ENCODE data around the gene PROK1. TPM values are rescaled to one million over a fixed set of nuclear protein-coding genes. Genes with fewer than 3 reads are reported as not detected.
"Not testable (repeated sequence)": the region's sequence is repeated elsewhere in the genome, so short reads cannot be mapped to it uniquely, and the experiment has no call there.

Gene PROK1, protein sequence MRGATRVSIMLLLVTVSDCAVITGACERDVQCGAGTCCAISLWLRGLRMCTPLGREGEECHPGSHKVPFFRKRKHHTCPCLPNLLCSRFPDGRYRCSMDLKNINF
- 1 to 10 TPM in 2 of 3 donors, under 1 TPM in 1; 0.06 to 5.1 (median 2.7) TPM for polyA plus RNA-seq

DNA sequence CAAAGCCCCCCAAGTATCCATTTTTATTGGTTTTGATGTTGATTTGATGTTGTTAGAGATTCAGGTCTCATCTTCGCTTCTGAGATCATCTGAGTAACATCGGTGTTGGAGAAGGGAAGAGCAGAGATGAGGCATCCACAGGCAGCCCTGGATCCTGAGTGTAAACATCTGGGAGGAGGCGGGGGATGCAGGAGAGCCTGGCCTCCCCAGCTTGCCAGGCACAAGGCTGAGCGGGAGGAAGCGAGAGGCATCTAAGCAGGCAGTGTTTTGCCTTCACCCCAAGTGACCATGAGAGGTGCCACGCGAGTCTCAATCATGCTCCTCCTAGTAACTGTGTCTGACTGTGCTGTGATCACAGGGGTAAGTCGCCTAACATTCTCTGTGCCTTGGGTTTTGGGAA lies at the start of gene PROK1:
Gene PROK1 (plus strand): TSS at position 221 of the 400 bp plus-strand sequence. CDS start 68 bp downstream, at position 289.
- WGBS, 3 donors, result 60 to 72% (median 62%) methylated on average over 8 of the region's 8 CpGs
- H3K27ac ChIP-seq (ENCODE audit: low read depth, low read length), result no peak within 1 kb of the TSS

DNA sequence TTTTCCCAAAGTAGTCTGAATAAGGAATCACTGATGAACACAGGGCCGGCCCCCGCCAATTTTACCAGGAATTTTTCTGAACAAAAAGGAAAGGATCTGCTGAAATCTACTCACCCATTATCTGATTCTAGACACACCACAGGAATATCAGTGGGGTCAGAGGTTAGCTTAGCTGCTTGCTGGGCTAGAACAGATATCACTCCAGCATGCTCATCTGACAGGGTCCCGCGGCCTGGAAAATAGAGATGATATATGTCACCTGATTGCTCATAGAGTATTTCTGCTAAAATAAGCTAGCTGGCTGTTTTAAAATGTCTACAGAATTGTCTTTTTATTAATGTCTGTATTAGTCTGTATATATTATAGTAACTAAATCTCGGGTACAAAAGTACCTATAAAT lies 47.1 kb upstream of the PROK1 start:
- 91 to 95% (median 94%) methylated on average over 5 of the region's 5 CpGs for WGBS, 3 donors
- H3K27ac ChIP-seq (ENCODE audit: low read depth, low read length), result no peak overlapping the region

DNA sequence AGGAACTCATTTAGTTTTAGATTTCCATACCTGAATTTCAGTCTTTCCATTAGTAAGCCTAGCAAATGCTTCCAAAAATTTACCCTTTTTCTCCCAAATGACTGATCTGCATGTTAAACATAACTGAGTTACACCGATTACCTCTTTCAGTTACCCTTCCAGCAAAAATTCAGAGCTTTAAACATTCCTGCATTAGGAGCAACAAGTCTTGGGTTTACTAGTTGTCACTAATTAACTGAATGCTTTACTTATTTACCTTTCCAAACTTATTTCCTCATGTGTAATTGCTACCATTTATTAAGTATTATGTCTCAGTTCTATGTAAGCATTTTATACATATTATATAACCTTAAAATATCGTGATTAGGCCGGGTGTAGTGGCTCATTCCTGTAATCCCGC lies 46.5 kb upstream of the PROK1 start:
- 79 to 94% (median 92%) methylated on average over 4 of the region's 4 CpGs for WGBS, 3 donors

DNA sequence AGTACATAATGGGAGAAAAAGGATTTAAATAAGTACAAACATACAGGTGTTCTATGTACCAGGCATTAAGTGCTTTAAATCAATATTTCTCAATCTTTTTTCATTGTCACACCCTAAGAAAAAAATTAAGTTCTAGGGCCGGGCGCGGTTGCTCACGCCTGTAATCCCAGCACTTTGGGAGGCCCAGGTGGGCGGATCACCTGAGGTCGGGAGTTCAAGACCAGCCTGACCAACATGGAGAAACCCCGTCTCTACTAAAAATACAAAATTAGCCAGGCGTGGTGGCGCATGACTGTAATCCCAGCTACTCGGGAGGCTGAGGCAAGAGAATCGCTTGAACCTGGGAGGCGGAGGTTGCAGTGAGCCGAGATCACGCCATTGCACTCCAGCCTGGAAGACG lies 44.5 kb upstream of the PROK1 start:
- 68 to 76% (median 70%) methylated on average over 15 of the region's 15 CpGs for WGBS, 3 donors

More for the DNA sequence above, 46.5 kb upstream of the PROK1 start:
- H3K27ac ChIP-seq (ENCODE audit: low read depth, low read length), result no peak overlapping the region

DNA sequence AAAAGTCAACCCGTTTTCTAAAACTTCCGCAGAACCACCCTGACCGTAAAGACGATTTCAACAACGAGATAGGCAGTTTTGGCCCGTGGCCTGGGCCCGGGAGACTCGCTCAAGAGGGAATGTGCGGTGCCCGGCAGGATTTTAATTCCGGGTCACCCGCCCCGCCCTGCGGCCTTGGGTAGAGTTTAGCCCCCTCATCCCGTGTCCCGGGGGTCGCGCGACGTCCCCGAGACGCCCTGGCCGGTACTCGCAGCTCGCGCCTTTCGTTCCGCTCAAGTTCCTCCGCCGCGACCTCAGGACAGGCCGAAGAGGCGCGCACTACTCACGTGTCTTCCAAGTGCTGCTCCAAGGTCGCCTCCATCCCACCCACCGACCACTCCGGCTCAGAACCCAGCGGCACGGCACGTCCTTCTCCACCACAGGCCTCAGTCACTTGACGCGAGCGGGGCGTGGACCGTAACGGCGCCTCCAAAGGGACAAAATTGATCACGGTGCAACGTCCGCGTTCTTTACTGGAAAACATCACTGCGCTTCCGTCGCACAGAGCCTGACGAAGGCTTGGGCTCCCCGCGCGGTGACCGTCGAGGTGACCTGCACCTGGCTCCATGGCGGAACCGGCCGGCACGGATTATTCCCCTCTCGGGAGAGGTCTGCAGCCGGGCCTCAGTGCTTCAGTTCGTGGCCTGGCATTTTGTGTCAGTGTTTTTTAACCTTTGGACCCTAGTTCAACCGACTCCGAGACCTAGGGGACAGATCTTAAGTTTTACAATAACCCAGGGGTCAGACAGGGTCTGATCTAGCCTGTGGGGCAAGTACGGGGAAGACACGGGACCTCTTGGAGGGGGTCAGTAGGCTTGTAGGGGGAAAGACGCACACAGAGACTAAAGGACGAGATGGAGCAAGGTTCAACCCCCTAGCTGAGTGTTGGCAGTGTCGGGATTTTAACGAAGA lies 43.4 kb upstream of the PROK1 start, which contains the start of gene LAMTOR5:
Gene LAMTOR5 (minus strand): TSS at position 435 of the 951 bp plus-strand sequence. CDS start 74 bp downstream, at position 361.
- WGBS, 3 donors, result 0% methylated on average over 76 of the region's 76 CpGs
- H3K27ac ChIP-seq (ENCODE audit: low read depth, low read length), result peak within 1 kb of the TSS; percentile 1

More for the DNA sequence above, 44.5 kb upstream of the PROK1 start:
- H3K27ac ChIP-seq (ENCODE audit: low read depth, low read length), result not testable (repeated sequence)

DNA sequence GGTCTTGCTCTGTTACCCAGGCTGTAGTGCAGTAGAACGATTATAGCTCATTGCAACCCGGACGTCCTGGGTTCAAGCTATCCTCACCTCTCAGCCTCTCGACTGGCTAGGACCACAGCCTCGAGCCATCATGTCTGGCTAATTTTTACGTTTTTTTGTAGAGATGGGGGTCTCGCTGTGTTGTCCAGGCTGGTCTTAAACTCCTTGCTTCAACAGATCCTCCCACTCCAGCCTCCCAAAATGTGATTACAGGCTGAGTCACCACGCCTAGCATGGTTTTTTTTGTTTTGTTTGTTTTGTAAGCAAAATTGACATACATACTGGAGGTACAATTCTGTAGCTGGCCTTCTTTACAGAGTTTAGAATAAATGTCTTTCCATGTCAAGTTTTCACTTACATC lies 42.5 kb upstream of the PROK1 start:
- WGBS, 3 donors, result 85 to 87% (median 86%) methylated on average over 8 of the region's 8 CpGs
- H3K27ac ChIP-seq (ENCODE audit: low read depth, low read length), result no peak overlapping the region

DNA sequence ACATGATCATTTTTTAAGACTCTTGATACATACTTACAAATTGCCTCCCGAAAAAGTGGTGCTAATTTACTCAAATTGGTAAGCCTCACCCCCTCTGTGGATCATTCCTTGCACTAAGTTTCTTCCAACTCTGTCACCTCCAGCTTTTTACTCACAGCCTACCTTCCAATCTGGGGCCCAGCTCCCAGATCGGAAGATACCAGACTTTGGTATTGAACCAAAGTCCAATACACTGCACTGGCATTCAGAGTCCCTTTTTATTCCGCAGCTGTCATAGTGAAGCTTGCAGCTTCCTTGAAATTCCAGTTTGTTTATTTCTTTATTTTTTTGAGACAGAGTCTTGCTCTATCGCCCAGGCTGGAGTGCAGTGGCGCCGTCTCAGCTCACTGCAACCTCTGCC lies 41.6 kb upstream of the PROK1 start:
- WGBS, 3 donors, result 95 to 98% (median 97%) methylated on average over 6 of the region's 6 CpGs

DNA sequence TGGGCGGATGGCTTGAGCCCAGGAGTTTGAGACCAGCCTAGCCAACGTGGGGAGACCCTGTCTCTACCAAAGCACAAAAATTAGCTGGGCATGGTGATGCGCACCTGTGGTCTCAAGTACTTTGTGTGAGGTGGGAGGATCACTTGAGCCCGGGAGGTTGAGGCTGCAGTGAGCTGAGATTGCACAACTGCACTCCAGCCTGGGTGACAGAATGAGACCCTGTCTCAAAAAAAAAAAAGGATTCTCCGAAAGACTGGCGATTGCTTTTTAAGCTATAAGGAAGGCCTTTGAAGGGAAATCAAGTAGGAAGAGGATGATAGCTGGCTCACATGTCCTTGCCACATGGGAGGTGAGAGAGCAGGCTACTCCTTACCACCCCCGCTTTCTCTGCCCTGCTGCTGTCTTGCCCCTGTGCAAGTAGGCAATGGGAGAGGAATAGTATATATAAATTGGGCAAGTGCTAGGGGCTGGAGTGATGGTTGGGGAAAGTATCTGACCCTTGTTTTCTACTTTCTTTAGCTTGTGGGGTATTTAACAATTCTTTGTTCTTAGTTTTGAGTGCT lies 39.7 kb upstream of the PROK1 start:
- H3K27ac ChIP-seq (ENCODE audit: low read depth, low read length), result no peak overlapping the region
- WGBS, 3 donors, result 80 to 87% (median 81%) methylated on average over 7 of the region's 7 CpGs

More for the DNA sequence above, 41.6 kb upstream of the PROK1 start:
- H3K27ac ChIP-seq (ENCODE audit: low read depth, low read length), result no peak overlapping the region

DNA sequence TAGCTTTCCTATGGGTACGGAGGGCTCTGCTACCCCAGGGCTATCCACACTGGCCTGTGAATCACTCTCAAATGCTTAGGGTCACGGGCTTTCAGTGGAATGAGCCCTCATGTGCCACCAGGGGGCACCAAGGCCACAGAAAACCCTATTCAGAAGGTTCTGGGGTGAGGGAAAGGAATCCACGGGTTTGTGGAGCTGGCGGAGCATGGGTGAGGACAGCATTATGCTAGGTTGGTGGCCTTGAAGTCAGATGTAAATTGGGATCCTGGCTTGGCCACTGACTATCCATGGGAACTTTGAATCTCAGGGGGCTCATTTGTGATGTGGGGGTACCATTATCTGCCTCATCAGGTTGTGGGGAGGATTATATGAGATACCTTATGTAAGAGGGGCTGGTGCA lies 38.4 kb upstream of the PROK1 start:
- 22 to 31% (median 24%) methylated on average over 4 of the region's 4 CpGs for WGBS, 3 donors
- H3K27ac ChIP-seq (ENCODE audit: low read depth, low read length), result no peak overlapping the region

DNA sequence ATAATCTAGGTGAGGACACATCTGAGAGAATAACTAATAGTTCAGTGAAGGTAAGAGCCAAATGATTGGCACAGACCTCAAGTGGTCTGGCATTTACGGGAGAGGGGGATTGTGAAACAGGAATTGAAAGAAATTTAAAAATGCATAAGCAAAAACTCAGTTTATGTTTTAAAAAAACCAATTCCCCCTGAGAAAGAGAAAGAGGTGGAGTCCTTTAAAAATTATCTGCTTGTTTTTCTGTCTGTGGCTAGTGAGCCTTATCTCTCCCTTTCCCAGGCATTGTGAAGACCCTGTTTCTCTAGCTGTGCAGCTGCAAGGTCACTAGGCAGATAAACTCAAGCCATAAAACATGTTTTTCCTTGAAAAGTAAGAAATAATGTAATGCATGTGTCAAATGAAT lies 37.9 kb upstream of the PROK1 start:
- 31 to 62% (median 52%) methylated on average over 1 of the region's 1 CpG for WGBS, 3 donors
- H3K27ac ChIP-seq (ENCODE audit: low read depth, low read length), result not testable (repeated sequence)

DNA sequence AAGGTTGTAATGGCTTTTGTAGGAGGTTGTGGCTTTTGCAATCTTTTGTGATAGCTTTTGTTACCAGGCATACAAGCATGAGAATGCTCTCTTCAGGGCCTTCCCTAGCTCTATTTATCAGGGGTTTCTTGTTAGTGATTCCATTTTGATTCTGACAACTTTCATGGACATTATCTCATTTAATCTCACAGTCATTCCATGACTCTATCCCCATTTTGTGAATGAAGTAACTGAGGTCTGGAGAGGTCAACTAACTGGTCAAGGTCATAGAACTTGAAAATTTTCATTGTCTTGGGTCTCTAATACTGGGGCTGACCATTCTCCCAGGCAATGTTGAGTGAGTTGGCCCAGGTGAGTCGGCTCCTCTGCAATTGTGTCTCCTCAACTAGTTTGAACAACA lies 32.2 kb upstream of the PROK1 start:
- no peak overlapping the region for H3K27ac ChIP-seq (ENCODE audit: low read depth, low read length)
- WGBS, 3 donors, result 88 to 98% (median 92%) methylated on average over 1 of the region's 1 CpG

DNA sequence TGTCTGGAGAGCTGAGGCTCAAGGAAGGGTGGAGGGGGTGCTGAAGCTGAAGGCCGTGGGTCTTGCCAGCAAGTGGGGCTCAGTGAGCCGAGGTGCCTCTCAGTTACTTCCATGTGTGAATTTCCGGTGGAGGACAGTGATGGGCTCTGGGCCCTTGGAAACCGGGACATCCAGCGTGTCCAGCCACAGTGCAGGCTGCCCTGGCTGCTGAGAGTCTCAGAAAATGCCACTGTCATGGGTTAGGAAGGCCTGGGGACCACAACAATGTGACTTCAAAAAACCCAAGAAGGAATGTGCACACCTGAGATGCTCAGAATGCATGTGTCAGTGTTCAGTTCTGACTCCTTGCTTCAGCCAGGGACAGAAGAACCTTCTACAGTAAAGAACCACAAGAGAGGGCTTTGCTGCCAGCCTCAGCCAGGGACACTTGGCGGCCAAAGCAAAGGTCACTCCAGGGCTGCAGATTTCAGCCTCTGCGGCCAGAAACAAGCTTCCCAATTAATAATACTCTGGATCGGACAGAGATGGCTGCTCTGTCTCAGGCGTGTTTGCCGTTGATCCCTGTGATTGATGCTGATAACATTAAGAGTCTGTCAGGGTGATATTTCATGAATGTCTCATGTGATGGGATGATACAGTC lies 30.8 kb upstream of the PROK1 start:
- WGBS, 3 donors, result 82 to 86% (median 85%) methylated on average over 10 of the region's 10 CpGs
- H3K27ac ChIP-seq (ENCODE audit: low read depth, low read length), result no peak overlapping the region

DNA sequence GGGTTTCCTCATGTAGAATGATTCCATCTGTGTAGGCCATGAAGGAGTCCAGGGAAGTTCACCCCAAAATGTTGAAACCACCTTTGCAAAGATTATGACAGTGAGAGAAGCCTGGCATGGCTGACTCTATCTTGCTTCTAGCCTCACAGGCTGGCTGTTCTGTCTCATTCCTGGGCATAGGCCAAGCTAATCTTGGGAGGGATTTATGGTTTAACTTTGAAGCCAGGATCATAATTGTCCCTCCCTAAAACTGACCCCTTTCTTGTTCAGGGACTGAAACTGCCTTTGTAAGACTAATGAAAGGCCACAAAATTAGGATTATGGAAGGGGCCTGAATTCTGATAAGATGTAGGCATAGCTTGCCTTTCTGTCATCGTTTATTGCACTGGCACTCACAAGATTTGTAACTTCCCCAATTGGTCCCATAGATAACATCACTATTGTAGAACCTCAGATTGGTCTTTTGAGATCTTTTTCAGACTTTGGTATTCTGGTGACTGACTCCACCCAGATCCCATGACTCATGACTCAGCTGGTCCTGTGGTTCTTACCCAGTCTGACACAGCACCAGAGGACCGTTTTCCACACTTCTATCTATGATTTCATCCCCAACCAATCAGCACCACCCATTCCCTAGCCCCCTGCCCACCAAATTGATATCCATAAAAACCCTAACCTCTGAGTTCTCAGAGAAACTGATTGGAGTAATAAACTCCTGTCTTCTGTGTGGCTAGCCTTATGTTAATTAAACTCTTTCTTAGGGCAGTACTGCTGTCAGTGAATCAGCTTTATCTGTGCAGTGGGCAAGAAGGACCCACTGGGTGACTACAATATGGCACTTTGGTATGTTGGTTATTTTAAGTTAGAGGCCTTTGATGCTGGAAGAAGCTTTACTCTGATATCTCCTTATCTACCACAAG lies 29.8 kb upstream of the PROK1 start:
- H3K27ac ChIP-seq (ENCODE audit: low read depth, low read length), result no peak overlapping the region
- 40 to 58% (median 45%) methylated on average over 2 of the region's 2 CpGs for WGBS, 3 donors

DNA sequence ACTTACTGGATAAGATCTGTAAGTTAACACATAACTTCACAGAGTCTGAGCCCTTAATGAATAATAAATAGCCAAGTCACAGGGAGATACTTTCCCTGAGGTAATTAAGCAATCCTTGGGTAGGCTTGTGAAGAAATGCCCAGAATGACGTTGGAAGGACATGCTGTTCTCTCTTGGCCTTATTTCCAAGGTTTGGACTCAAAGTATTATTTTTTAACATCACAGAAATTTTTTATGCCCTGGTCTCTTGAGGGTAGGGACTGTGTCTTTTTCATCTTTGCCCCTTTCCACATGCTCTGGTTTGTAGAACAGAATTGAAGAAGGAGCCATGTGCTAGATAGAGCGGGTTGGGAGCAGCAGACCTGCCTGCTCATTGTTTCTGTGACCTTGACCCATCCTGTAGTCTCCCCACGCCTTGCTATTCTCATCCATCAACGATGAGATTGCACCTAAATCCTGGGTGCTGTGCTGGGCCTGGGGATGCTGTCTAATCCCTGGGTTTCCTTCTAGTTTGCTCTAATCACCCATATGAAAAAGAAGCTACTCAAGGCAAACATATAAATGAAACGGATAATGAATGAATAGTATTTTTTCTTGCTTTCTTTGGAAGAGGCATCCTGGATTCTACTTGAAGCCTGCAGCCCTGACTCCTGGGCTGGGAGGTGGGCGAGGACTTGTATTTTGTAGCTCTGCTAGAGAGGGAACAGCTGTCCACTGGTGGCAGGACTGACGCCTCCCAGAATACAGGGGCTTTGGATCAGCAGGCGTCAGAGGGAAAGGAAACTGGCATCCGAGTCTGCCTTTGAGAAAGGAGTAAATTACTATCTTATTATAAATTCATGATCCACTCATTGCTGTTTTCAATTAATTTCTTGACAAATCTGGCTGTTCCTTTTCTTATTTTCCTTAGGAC lies 26.0 kb upstream of the PROK1 start:
- H3K27ac ChIP-seq (ENCODE audit: low read depth, low read length), result no peak overlapping the region
- 65 to 69% (median 67%) methylated on average over 9 of the region's 9 CpGs for WGBS, 3 donors

DNA sequence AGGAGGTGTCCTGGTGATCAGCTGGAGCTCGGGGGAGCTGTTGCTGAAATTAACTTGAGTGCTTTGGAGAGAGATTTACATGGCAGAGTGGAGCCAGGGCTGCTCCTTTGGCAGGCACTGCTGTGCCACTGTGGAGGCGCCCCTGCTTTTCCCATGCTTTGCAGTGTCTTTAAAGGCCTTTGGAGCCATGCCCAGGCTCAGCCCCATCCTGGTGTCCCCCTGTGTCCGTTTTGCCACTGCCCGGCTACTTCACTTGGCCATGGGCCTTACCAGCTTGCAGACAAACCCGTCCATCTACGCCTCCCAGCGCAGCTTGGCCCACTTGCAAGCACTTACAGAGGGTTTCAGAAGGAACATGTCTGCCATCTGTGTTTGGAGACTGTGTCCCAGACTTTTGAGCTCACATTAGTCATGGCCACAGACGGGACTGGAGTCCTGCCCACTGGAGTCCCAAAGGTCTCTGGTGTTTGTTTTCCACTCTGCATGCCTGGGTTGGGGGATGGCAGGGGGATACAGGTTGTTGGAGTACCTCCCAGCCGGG lies 25.3 kb upstream of the PROK1 start:
- peak overlapping the region; percentile 19 for H3K27ac ChIP-seq (ENCODE audit: low read depth, low read length)

DNA sequence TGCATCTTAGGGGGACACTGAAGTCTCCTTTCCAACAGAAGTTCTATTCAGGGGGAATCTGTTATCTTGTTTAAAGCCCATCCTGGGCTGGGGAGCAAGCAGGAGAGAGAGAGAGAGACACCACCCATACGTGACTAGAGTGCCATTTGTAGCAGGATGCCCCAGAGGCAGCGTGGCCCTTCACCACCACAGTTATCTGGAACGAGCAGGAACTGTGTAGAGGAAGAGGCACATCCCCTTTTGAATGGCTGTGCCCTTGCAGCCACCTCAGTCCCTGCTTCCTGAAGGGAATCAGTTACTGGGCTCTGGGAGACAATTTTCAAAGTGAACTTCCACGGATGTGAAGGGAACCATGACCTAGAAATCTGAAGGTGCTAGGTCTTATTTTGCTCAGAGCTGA lies 24.1 kb upstream of the PROK1 start:
- WGBS, 3 donors, result 28 to 64% (median 37%) methylated on average over 4 of the region's 4 CpGs
- H3K27ac ChIP-seq (ENCODE audit: low read depth, low read length), result no peak overlapping the region

More for the DNA sequence above, 25.3 kb upstream of the PROK1 start:
- WGBS, 3 donors, result 56 to 70% (median 67%) methylated on average over 9 of the region's 9 CpGs

DNA sequence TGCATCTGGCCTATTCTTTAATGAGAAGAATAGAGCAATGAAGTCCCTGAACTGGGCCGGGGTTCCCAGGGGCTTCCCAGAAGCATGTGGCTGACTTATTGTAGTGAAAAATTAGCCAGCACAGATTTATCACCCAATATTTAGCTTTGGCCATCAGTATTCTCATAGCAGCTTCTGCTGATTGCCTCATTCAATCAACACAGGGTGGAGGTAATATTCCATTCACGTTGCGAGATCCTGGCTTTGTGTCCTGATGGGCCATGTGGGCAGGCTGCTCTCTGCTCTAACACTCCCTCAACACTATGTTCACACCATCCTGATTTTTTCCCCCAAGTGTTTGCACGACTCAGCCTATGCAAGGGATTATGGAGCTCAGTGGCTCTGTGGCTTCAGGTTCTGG lies 22.0 kb upstream of the PROK1 start:
- WGBS, 3 donors, result 54 to 68% (median 68%) methylated on average over 4 of the region's 4 CpGs
- H3K27ac ChIP-seq (ENCODE audit: low read depth, low read length), result no peak overlapping the region
